ENCODE results near the gene WDR43. TPM values are rescaled to one million over a fixed set of nuclear protein-coding genes. Genes with fewer than 3 reads are reported as not detected.

The WDR43 gene
- total RNA-seq, 1 experiment from 2014 or later, result 86.5 TPM

- Histone ChIP-seq H3K36me3 (ENCODE audit: control insufficient read depth, insufficient read depth, low read length) (no peaks in the 10 kb centered on the region), H3K27ac (ENCODE audit: low read length) (no peak overlapping the region), H3K9me3 (ENCODE audit: control insufficient read depth, insufficient read depth, low read depth, low read length) (no peaks in the 10 kb centered on the region), H3K4me1 (ENCODE audit: control insufficient read depth, insufficient read depth, low read length) (no peaks in the 10 kb centered on the region), H3K27me3 (ENCODE audit: control insufficient read depth, insufficient read depth, low read length) (no peaks in the 10 kb centered on the region), H3K4me3 (ENCODE audit: low read depth in 2 of 2, low read length in 2 of 2) (no peak overlapping the region)
- in situ Hi-C loops (cut with HindIII; ENCODE audit: low pct_unique_long_range_greater_than_20kb, low sequenced_read_pairs) (no loop called here), intact Hi-C loops (cut with micrococcal nuclease; ENCODE audit: unreplicated experiment) (no loop called here)
- ChIA-PET CTCF (no interaction called here), POLR2A (no interaction called here)
- TF ChIP-seq CTCF (IDR thresholded peaks at IDR 0.05), result no peak
- TF ChIP-seq REST (IDR thresholded peaks at IDR 0.05; ENCODE audit: insufficient read depth in 1 of 2, low read depth in 2 of 2, low read length in 1 of 2), result no peak
- TF ChIP-seq POLR2AphosphoS5 (IDR thresholded peaks at IDR 0.05; ENCODE audit: low read depth, low read length), result no peak
- no peak for TF ChIP-seq TCF7L2 (IDR thresholded peaks at IDR 0.05; ENCODE audit: low read depth, low read length)
- TF ChIP-seq SIN3A (IDR thresholded peaks at IDR 0.05; ENCODE audit: borderline replicate concordance, insufficient read depth, low read depth, low read length), result no peak
- no TSS peak for BruUV-seq (replicated peaks)
- DNase-seq (ENCODE audit: low read depth, low spot score), result no peak
- ATAC-seq, result no peak
These were observed 97.0 kb downstream of the WDR43 start for GRCh38 chr2:28991460-28991859.

GRCh38 chr2:28993206-28993960 lies 98.9 kb downstream of the WDR43 start:
- Histone ChIP-seq H3K27me3 (ENCODE audit: control insufficient read depth, insufficient read depth, low read length) (no peaks in the 10 kb centered on the region), H3K4me1 (ENCODE audit: control insufficient read depth, insufficient read depth, low read length) (no peaks in the 10 kb centered on the region), H3K36me3 (ENCODE audit: control insufficient read depth, insufficient read depth, low read length) (no peaks in the 10 kb centered on the region), H3K27ac (ENCODE audit: low read length) (no peak overlapping the region), H3K4me3 (ENCODE audit: low read depth in 2 of 2, low read length in 2 of 2) (no peak overlapping the region), H3K9me3 (ENCODE audit: control insufficient read depth, insufficient read depth, low read depth, low read length) (no peaks in the 10 kb centered on the region)
- no TSS peak for BruUV-seq (replicated peaks)
- ATAC-seq (no peak), DNase-seq (ENCODE audit: low read depth, low spot score) (no peak)
- in situ Hi-C loops (cut with HindIII; ENCODE audit: low pct_unique_long_range_greater_than_20kb, low sequenced_read_pairs), result no loop called here
- POLR2A ChIA-PET, result interaction anchor here (0.6 kb wide), 1 partner anchor 55 kb away, joined by 4 read pairs; no protein-coding TSS in a partner anchor
- TF ChIP-seq CTCF (IDR thresholded peaks at IDR 0.05) (no peak), REST (IDR thresholded peaks at IDR 0.05; ENCODE audit: insufficient read depth in 1 of 2, low read depth in 2 of 2, low read length in 1 of 2) (no peak), POLR2AphosphoS5 (IDR thresholded peaks at IDR 0.05; ENCODE audit: low read depth, low read length) (no peak), SIN3A (IDR thresholded peaks at IDR 0.05; ENCODE audit: borderline replicate concordance, insufficient read depth, low read depth, low read length) (no peak), TCF7L2 (IDR thresholded peaks at IDR 0.05; ENCODE audit: low read depth, low read length) (no peak)
- CTCF ChIA-PET, result no interaction called here
- intact Hi-C loops (cut with micrococcal nuclease; ENCODE audit: unreplicated experiment), result no loop called here
